MM.1S (cell line): ENCODE measurements around the gene CALHM2.

Source experiments
- DNase-seq: peaks from one replicate; pipeline ENCODE4 v3.0.0-alpha.2; 2015
- H2AFZ ChIP-seq: fragments of 300-600 bp; sonication (generic); 2 replicates; pipeline ENCODE4 v1.6.0; 2016; ENCODE audit warnings: antibody characterized with exemption, low read length
- H3F3A ChIP-seq: fragments of 300-600 bp; sonication (generic); 2 replicates; pipeline ENCODE4 v1.6.1; 2016; ENCODE audit warnings: mild to moderate bottlenecking, antibody characterized with exemption, low read length, moderate library complexity, mixed read lengths; ENCODE audit not compliant: insufficient read depth
- H3K27ac ChIP-seq: fragments of 300-600 bp; sonication (generic); 2 replicates; pipeline ENCODE4 v1.5.1; 2016; ENCODE audit warnings: mild to moderate bottlenecking, low read length
- H3K27me3 ChIP-seq: fragments of 300-600 bp; sonication (generic); replicated peaks from 2 replicates; pipeline ENCODE4 v1.6.0; 2016; ENCODE audit warnings: low read length; ENCODE audit not compliant: insufficient read depth
- H3K36me3 ChIP-seq: fragments of 300-600 bp; sonication (generic); replicated peaks from 2 replicates; pipeline ENCODE4 v1.6.1; 2016; ENCODE audit warnings: mild to moderate bottlenecking, low read length, mixed read lengths; ENCODE audit not compliant: insufficient read depth
- H3K4me1 ChIP-seq: fragments of 300-600 bp; sonication (generic); 2 replicates; pipeline ENCODE4 v1.6.1; 2016; ENCODE audit warnings: low read length, mixed read lengths
- H3K4me2 ChIP-seq: fragments of 300-600 bp; sonication (generic); 2 replicates; pipeline ENCODE4 v1.6.0; 2016; ENCODE audit warnings: low read depth, low read length
- H3K4me3 ChIP-seq: fragments of 300-600 bp; sonication (generic); 2 replicates; pipeline ENCODE4 v1.5.1; 2016; ENCODE audit warnings: low read length, mixed read lengths
- H3K79me2 ChIP-seq: fragments of 300-600 bp; sonication (generic); 2 replicates; pipeline ENCODE4 v1.6.1; 2016; ENCODE audit warnings: mixed run types, low read length, mixed read lengths
- H3K9ac ChIP-seq: fragments of 300-600 bp; sonication (generic); 2 replicates; pipeline ENCODE4 v1.6.1; 2016; ENCODE audit warnings: low read length, mixed read lengths
- H3K9me2 ChIP-seq: fragments of 300-600 bp; sonication (generic); replicated peaks from 2 replicates; pipeline ENCODE4 v1.6.1; 2016; ENCODE audit warnings: mild to moderate bottlenecking, low read length, mixed read lengths; ENCODE audit not compliant: insufficient read depth
- H3K9me3 ChIP-seq: fragments of 300-600 bp; sonication (generic); replicated peaks from 2 replicates; pipeline ENCODE4 v1.6.1; 2016; ENCODE audit warnings: mild to moderate bottlenecking, low read length, mixed read lengths; ENCODE audit not compliant: insufficient read depth
- H4K20me1 ChIP-seq: fragments of 300-600 bp; sonication (generic); 2 replicates; pipeline ENCODE4 v1.6.1; 2016; ENCODE audit warnings: mild to moderate bottlenecking, low read length, moderate library complexity, mixed read lengths; ENCODE audit not compliant: insufficient read depth
- CTCF ChIP-seq: fragments of 300-600 bp; sonication (generic); IDR thresholded peaks from 2 replicates; pipeline ENCODE4 v1.5.1; 2016; ENCODE audit warnings: antibody characterized with exemption, low read length, mixed read lengths
- EZH2 ChIP-seq: fragments of 300-600 bp; sonication (generic); optimal IDR thresholded peaks from 2 replicates; pipeline ENCODE3; 2017; ENCODE audit warnings: low read depth, mild to moderate bottlenecking, antibody characterized with exemption, low read length, mixed read lengths
- EZH2phosphoT487 ChIP-seq: fragments of 300-600 bp; sonication (generic); IDR thresholded peaks from 2 replicates; pipeline ENCODE4 v1.6.1; 2018; ENCODE audit warnings: antibody characterized with exemption, low read length

CALHM2 gene

DNA sequence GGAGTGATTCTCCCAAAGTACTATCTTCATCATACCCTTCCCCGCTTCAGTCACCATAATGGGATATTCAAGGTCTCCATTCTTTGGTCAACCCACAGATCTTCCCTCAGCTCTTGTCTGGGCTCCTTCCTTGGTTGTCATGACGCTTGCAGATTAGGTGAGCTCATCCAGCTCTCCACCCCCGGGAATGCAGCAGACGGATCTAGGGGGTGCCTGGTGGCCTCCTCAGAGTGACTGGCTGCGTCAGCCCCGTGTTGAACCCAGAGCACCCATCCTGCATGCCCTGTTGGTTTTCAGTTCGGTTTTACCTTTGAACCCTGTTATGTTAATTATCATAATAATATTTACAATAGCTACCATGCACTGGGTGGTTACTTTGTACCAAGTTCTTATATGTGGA, 47.7 kb upstream of the CALHM2 start:
- H3K4me3 ChIP-seq, result no peak overlapping the region
- peaks cover 38% of the 10 kb centered on the region for H3K79me2 ChIP-seq
- H3K4me2 ChIP-seq, result peak overlapping the region; percentile 57
- peaks cover 45% of the 10 kb centered on the region for H3F3A ChIP-seq
- H3K9me3 ChIP-seq, result no peaks in the 10 kb centered on the region
- H3K4me1 ChIP-seq, result peaks cover 64% of the 10 kb centered on the region
- no peak overlapping the region for H2AFZ ChIP-seq
- peak overlapping the region; percentile 97 for H3K27ac ChIP-seq
- H4K20me1 ChIP-seq, result no peaks in the 10 kb centered on the region
- TF ChIP-seq EZH2phosphoT487, result no peak
- TF ChIP-seq CTCF, result no peak
- TF ChIP-seq EZH2, result no peak
- no peak for DNase-seq
- H3K9ac ChIP-seq, result peak overlapping the region; percentile 81
- no peaks in the 10 kb centered on the region for H3K36me3 ChIP-seq
- H3K27me3 ChIP-seq, result no peaks in the 10 kb centered on the region
- H3K9me2 ChIP-seq, result no peaks in the 10 kb centered on the region

DNA sequence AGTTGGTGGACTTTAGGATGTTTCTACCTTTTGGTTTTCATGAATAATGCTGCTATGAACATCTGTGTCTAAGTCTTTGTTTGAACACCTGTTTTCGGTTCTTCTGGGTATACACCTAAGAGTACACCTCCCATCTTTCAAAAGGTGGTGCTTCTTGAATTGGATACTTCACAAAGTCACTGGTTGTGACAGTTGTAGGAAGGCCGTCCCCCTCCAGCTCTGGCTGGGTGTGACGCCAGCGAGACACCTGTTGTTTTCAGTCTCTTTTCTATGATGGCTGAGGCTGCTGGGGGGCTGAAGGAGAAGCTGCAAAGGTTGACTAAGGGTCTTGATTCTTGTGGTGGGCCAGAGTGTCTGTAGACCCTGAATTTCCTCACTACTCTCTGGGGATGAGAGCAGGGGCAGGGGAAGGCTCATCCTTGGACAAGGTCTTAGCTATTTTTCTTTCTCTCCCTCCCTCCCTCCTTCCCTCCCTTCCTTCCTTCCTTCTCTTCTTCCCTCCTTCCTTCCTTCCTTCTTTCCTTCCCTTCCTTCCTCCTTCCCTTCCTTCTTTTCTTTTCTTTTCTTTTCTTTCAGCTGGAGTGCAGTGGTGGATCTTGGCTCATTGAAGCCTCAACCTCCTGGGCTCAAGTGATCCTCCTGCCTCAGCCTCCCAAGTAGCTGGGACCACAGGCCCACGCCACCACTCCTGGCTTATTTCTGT, 46.9 kb upstream of the CALHM2 start:
- Histone ChIP-seq H3K27me3 (no peaks in the 10 kb centered on the region), H3K4me2 (peak overlapping the region; percentile 57), H3K36me3 (no peaks in the 10 kb centered on the region), H3K4me3 (no peak overlapping the region; the same call in 1 of the 2 replicates), H2AFZ (no peak overlapping the region), H3K4me1 (peaks cover 64% of the 10 kb centered on the region), H3K9ac (peak overlapping the region; percentile 81), H3K9me2 (no peaks in the 10 kb centered on the region), H3K9me3 (no peaks in the 10 kb centered on the region), H3K27ac (peak overlapping the region; percentile 97), H3F3A (peaks cover 39% of the 10 kb centered on the region), H4K20me1 (no peaks in the 10 kb centered on the region), H3K79me2 (peaks cover 43% of the 10 kb centered on the region)
- TF ChIP-seq EZH2phosphoT487 (no peak), EZH2 (no peak), CTCF (no peak)
- DNase-seq, result peak; percentile 98

DNA sequence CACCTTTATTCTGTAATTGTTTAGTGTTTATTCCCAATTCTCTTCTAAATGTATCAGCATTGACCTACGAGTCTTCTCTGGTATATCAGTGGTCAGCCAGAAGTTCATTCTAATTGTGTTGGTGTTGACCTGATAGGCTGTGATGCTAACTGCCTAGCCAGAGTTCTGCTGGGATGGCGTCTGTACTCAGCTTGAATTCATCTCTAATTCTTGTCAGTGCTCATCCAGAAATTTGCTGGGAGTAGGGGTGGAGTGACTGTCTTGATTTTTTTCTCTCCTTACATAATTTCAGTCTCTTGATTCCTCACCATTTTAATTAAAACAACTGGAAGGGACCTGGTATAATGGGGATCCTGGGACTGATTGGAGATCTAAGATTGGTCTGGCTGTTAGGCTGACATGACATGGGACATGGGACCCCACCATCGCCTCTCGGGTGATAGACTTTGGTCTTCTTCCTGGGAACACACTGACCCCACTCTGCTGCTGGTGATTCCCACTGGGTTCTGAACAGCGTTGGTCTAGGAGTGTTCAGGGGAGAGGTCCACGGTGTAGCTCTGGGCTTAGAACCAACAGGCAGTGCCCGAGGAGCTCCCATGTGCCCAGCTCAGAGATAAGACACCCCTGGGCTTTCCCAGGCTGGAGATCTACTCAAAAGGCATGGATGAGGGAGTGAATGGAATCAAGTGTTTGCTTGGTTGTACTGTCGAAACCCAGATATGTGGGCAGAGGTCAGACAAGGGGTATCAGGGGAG, 45.2 kb upstream of the CALHM2 start:
- Histone ChIP-seq H3K4me1 (peaks cover 61% of the 10 kb centered on the region), H4K20me1 (no peaks in the 10 kb centered on the region), H3F3A (peaks cover 46% of the 10 kb centered on the region), H3K9me2 (no peaks in the 10 kb centered on the region), H3K4me2 (no peak overlapping the region), H3K79me2 (peaks cover 32% of the 10 kb centered on the region), H2AFZ (no peak overlapping the region), H3K27ac (peak overlapping the region; percentile 97; the same call in 1 of the 2 replicates), H3K27me3 (no peaks in the 10 kb centered on the region), H3K9me3 (no peaks in the 10 kb centered on the region), H3K36me3 (no peaks in the 10 kb centered on the region), H3K4me3 (no peak overlapping the region), H3K9ac (no peak overlapping the region)
- no peak for TF ChIP-seq EZH2
- no peak for TF ChIP-seq EZH2phosphoT487
- TF ChIP-seq CTCF, result no peak
- no peak for DNase-seq
